Posterior cingulate gyrus (tissue), 11 donors: ENCODE data around the gene TBC1D23.
A peak's percentile ranks its signal among the peaks of the same experiment; 100 is the strongest.
"Not testable (repeated sequence)": the region's sequence is repeated elsewhere in the genome, so short reads cannot be mapped to it uniquely, and the experiment has no call there.

Experiments used
- DNase-seq, 10 donors: peaks; one replicate each; pipeline versions ENCODE4 v3.0.0 to v3.0.0-alpha.2; 2020 to 2021; ENCODE audit warnings: mixed read lengths in 3 of 10
- intact Hi-C: fragments of 100-400 bp; cut with DNase I; formaldehyde crosslinking; loops from one replicate; pipeline ENCODE4 v1.15.1; 2023

The TBC1D23 gene

GRCh38 chr3:100254168-100254777, 6.5 kb upstream of the TBC1D23 start:
- intact Hi-C loops = loop anchor here (2.0 to 5.0 kb wide), 2 partner anchors 187 to 421 kb away; no protein-coding TSS in a partner anchor
- DNase-seq = peak in 6 of 10 donors; percentile 31 to 91 (median 40)

- DNase-seq = no peak
These were observed 4.1 kb upstream of the TBC1D23 start for GRCh38 chr3:100256731-100257151.

GRCh38 chr3:100257586-100257985, 3.2 kb upstream of the TBC1D23 start:
- intact Hi-C loops = no loop called here
- peak in 1 of 10 donors; percentile 64 for DNase-seq

More at GRCh38 chr3:100256731-100257151, 4.1 kb upstream of the TBC1D23 start:
- intact Hi-C loops = no loop called here

- peak in 4 of 10 donors; percentile 10 to 85 (median 48) for DNase-seq
- intact Hi-C loops = loop anchor here (5.0 kb wide), 1 partner anchor 142 kb away; the partner anchor contains the start of genes LNP1 and TOMM70
These were observed 609 bp upstream of the TBC1D23 start for GRCh38 chr3:100260081-100260684.

- no peak for DNase-seq
- intact Hi-C loops = loop anchor here (5.0 kb wide), 1 partner anchor 141 kb away; the partner anchor contains the start of genes LNP1 and TOMM70
These were observed 702 bp downstream of the TBC1D23 start for GRCh38 chr3:100261485-100261903.

GRCh38 chr3:100262925-100263324, 2.1 kb downstream of the TBC1D23 start:
- intact Hi-C loops = loop anchor here (5.0 kb wide), 1 partner anchor 139 kb away; the partner anchor contains the start of genes LNP1 and TOMM70

GRCh38 chr3:100263583-100263982, 2.8 kb downstream of the TBC1D23 start:
- intact Hi-C loops = loop anchor here (5.0 kb wide), 1 partner anchor 139 kb away; the partner anchor contains the start of genes LNP1 and TOMM70
- DNase-seq = no peak

More at GRCh38 chr3:100262925-100263324, 2.1 kb downstream of the TBC1D23 start:
- DNase-seq = not testable (repeated sequence)

- intact Hi-C loops = loop anchor here (5.0 kb wide), 1 partner anchor 138 kb away; the partner anchor contains the start of genes LNP1 and TOMM70
- DNase-seq = no peak
These were observed 3.5 kb downstream of the TBC1D23 start for GRCh38 chr3:100264242-100264641.

- no peak for DNase-seq
- intact Hi-C loops = no loop called here
These were observed 4.2 kb downstream of the TBC1D23 start for GRCh38 chr3:100265016-100265415.

- intact Hi-C loops = no loop called here
- DNase-seq = no peak
These were observed 5.7 kb downstream of the TBC1D23 start for GRCh38 chr3:100266531-100266930.

- intact Hi-C loops = no loop called here
These were observed 7.4 kb downstream of the TBC1D23 start for GRCh38 chr3:100268156-100268555.

GRCh38 chr3:100269001-100269400, 8.2 kb downstream of the TBC1D23 start:
- intact Hi-C loops = no loop called here
- DNase-seq = no peak

More at GRCh38 chr3:100268156-100268555, 7.4 kb downstream of the TBC1D23 start:
- no peak for DNase-seq

- no peak for DNase-seq
- intact Hi-C loops = no loop called here
These were observed 8.8 kb downstream of the TBC1D23 start for GRCh38 chr3:100269410-100270214.

- no peak for DNase-seq
- intact Hi-C loops = no loop called here
These were observed 9.4 kb downstream of the TBC1D23 start for GRCh38 chr3:100270215-100270583.

- no peak for DNase-seq
- intact Hi-C loops = no loop called here
These were observed 10.7 kb downstream of the TBC1D23 start for GRCh38 chr3:100271522-100271921.

- DNase-seq, intact Hi-C loops: not testable (repeated sequence)
These were observed 12.2 kb downstream of the TBC1D23 start for GRCh38 chr3:100272797-100273611.

GRCh38 chr3:100274361-100274760, 13.6 kb downstream of the TBC1D23 start:
- no peak for DNase-seq
- intact Hi-C loops = no loop called here

- intact Hi-C loops = no loop called here
- DNase-seq = no peak
These were observed 16.5 kb downstream of the TBC1D23 start for GRCh38 chr3:100277255-100277800.

GRCh38 chr3:100278910-100279309, 18.1 kb downstream of the TBC1D23 start:
- intact Hi-C loops = no loop called here
- DNase-seq = no peak
